ENCODE measurements around the gene SHISA9. TPM values are rescaled to one million over a fixed set of nuclear protein-coding genes. Genes with fewer than 3 reads are reported as not detected.

SHISA9 gene
- polyA plus RNA-seq, 1 donor, result 2.7 TPM

DNA sequence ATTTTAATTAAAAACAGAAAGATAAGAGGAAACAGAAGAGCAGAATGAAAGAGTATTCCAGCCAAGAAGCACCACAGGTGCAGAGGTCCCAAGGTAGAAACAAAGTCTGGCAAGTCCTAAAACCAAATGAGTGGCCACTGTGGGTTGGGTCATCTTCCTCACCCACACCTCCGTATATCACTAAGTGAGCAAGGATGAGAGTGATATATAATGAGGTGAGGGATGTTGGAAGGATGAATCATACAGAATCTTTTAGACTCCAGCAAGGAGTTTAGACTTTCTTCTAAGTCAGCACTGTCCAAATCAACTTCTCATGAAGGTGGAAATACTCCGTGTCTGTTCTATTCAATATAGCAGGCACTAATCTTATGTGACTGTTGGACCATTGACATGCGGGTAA is 70.8 kb downstream of the SHISA9 start:
- Histone ChIP-seq H3K27me3 (ENCODE audit: control insufficient read depth, insufficient read depth, low read length) (no peaks in the 10 kb centered on the region), H3K27ac (ENCODE audit: low read length) (no peak overlapping the region), H3K9me3 (ENCODE audit: control insufficient read depth, low read depth, low read length) (no peaks in the 10 kb centered on the region), H3K4me3 (ENCODE audit: low read length) (no peak overlapping the region), H3K36me3 (ENCODE audit: control insufficient read depth, insufficient read depth, low read length) (no peaks in the 10 kb centered on the region), H3K4me1 (ENCODE audit: control insufficient read depth, insufficient read depth, low read length) (no peaks in the 10 kb centered on the region)
- no CpG with 5 or more reads among the region's 3 CpGs for WGBS (ENCODE audit: insufficient coverage, low lambda C conversion rate)
- DNase-seq, result no peak

DNA sequence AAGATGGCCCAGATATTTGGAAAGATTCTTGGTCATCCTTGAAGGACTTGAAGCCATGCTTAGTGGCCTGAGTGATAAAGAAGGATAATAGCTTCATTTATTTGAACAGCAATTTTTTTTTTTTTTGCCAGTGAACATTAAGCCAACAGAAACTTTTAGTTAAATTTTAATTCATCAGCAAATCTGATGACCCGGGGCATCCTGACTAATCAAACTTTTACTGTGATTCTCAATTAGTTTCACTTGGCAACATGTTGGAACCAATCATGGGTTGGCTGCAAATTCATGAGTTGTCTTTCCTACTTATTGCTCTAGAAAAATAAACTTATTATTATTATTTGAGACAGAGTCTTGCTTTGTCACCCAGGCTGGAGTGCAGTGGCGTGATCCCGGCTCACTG is 74.4 kb downstream of the SHISA9 start:
- Histone ChIP-seq H3K27ac (ENCODE audit: low read length) (no peak overlapping the region), H3K4me3 (ENCODE audit: low read length) (no peak overlapping the region), H3K9me3 (ENCODE audit: control insufficient read depth, low read depth, low read length) (no peaks in the 10 kb centered on the region), H3K27me3 (ENCODE audit: control insufficient read depth, insufficient read depth, low read length) (no peaks in the 10 kb centered on the region), H3K36me3 (ENCODE audit: control insufficient read depth, insufficient read depth, low read length) (no peaks in the 10 kb centered on the region), H3K4me1 (ENCODE audit: control insufficient read depth, insufficient read depth, low read length) (no peaks in the 10 kb centered on the region)
- DNase-seq, result no peak
- 50% methylated on average over 1 of the region's 3 CpGs for WGBS (ENCODE audit: insufficient coverage, low lambda C conversion rate)

DNA sequence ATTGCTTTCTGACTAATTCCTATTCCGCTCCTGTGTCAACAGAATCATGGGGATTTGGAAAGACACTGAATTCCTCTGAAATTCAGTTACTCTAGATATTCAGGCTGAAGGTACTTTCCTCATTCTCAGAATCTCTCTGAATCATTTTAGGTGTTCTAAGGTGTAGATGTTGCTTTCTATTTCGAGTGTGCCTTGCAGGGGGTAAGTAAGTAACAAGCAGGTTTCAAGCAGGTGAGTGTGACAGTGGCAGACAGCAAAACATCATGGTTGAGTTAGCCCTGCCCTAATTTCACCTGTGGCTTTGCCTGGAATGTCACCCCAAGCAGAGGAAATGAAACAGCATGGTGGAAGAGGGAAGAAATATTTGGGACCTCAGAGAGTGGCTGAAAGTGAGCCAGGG is 75.1 kb downstream of the SHISA9 start:
- no peak overlapping the region for H3K4me3 ChIP-seq (ENCODE audit: low read length)
- no peak for DNase-seq
- no CpG with 5 or more reads among the region's 2 CpGs for WGBS (ENCODE audit: insufficient coverage, low lambda C conversion rate)
- no peaks in the 10 kb centered on the region for H3K9me3 ChIP-seq (ENCODE audit: control insufficient read depth, low read depth, low read length)
- no peaks in the 10 kb centered on the region for H3K36me3 ChIP-seq (ENCODE audit: control insufficient read depth, insufficient read depth, low read length)
- no peaks in the 10 kb centered on the region for H3K4me1 ChIP-seq (ENCODE audit: control insufficient read depth, insufficient read depth, low read length)
- no peaks in the 10 kb centered on the region for H3K27me3 ChIP-seq (ENCODE audit: control insufficient read depth, insufficient read depth, low read length)
- no peak overlapping the region for H3K27ac ChIP-seq (ENCODE audit: low read length)

DNA sequence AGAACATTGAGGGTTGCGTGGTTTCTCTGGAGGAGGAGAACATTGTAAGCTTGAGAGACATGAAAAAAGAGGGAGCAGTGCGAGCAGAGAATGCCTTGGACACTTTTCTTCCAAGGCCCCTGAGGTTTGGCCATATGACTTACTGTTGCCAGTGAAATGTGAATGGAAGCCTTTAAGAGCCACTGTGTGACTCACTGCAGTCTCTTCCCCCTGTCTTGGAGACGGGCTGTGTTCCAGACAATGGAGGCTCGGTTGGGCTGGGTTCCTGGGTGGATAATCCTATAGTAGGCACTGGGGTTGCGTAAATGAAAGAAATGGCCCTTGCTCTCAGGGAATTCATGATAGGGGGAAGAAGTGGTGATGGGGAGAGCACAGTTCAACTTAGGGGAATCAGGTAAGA is 75.5 kb downstream of the SHISA9 start:
- DNase-seq, result no peak
- no peak overlapping the region for H3K27ac ChIP-seq (ENCODE audit: low read length)
- no peak overlapping the region for H3K4me3 ChIP-seq (ENCODE audit: low read length)
- H3K36me3 ChIP-seq (ENCODE audit: control insufficient read depth, insufficient read depth, low read length), result no peaks in the 10 kb centered on the region
- no peaks in the 10 kb centered on the region for H3K9me3 ChIP-seq (ENCODE audit: control insufficient read depth, low read depth, low read length)
- no peaks in the 10 kb centered on the region for H3K4me1 ChIP-seq (ENCODE audit: control insufficient read depth, insufficient read depth, low read length)
- WGBS (ENCODE audit: insufficient coverage, low lambda C conversion rate), result 100% methylated on average over 1 of the region's 5 CpGs
- no peaks in the 10 kb centered on the region for H3K27me3 ChIP-seq (ENCODE audit: control insufficient read depth, insufficient read depth, low read length)

DNA sequence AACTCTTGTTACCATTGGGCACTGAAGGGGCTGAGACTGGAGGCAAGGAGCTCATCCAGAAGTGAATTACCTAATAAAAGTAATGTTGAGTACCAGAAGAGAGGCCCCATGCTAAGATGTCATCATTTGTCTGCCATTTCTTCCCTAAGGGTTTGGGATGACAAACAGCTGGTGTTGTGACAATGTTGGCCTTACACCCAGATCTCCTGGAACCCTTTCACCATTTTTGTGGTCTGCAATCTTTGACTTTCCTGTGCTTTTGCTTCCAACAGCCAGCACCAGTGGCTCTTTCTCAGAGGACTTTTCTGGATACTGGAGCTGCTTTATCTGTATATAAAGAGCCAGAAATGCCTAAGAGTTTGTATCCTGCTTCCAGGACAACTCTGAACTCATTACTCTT is 84.1 kb downstream of the SHISA9 start:
- no peaks in the 10 kb centered on the region for H3K4me1 ChIP-seq (ENCODE audit: control insufficient read depth, insufficient read depth, low read length)
- H3K4me3 ChIP-seq (ENCODE audit: low read length), result no peak overlapping the region
- no peaks in the 10 kb centered on the region for H3K36me3 ChIP-seq (ENCODE audit: control insufficient read depth, insufficient read depth, low read length)
- H3K27ac ChIP-seq (ENCODE audit: low read length), result no peak overlapping the region
- H3K27me3 ChIP-seq (ENCODE audit: control insufficient read depth, insufficient read depth, low read length), result no peaks in the 10 kb centered on the region
- no peaks in the 10 kb centered on the region for H3K9me3 ChIP-seq (ENCODE audit: control insufficient read depth, low read depth, low read length)
- DNase-seq, result no peak

DNA sequence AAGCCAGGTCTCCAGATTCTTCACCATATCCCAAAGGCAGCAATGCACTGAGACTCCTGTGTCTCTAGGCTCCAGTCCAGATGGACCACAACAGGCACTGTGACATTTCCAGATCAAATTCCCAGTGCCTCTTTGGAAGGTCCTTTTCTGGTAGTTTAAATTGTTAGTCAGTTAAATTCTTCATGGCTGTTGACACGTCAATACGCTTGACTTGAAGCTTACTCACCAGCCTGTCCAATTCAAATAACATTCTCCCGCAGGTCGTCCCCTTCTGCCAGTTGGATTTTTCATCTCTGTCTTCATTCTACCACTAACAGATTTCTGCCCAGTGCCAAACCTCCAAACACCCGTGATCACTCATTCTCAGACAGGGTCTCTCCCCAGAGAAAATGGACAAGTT is 86.7 kb downstream of the SHISA9 start:
- H3K9me3 ChIP-seq (ENCODE audit: control insufficient read depth, low read depth, low read length), result no peaks in the 10 kb centered on the region
- H3K4me1 ChIP-seq (ENCODE audit: control insufficient read depth, insufficient read depth, low read length), result no peaks in the 10 kb centered on the region
- H3K27me3 ChIP-seq (ENCODE audit: control insufficient read depth, insufficient read depth, low read length), result no peaks in the 10 kb centered on the region
- 84% methylated on average over 3 of the region's 5 CpGs for WGBS (ENCODE audit: insufficient coverage, low lambda C conversion rate)
- no peaks in the 10 kb centered on the region for H3K36me3 ChIP-seq (ENCODE audit: control insufficient read depth, insufficient read depth, low read length)
- DNase-seq, result no peak
- no peak overlapping the region for H3K27ac ChIP-seq (ENCODE audit: low read length)
- no peak overlapping the region for H3K4me3 ChIP-seq (ENCODE audit: low read length)

DNA sequence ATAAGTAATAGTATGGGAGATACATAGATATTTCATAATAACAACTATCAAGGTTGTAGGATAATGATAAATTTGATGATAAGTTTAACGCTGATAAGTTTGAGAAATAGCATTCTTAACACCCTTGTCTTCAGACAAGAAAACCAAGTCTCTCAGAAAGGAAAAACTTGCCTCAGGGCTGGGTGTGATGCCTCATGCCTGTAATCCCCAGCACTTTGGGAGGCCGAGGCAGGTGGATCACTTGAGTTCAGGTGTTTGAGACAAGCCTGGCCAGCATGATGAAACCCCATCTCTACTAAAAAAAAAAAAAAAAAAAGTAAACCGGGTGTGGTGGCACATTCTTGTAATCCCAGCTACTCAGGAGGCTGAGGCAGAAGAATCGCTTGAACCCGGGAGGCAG is 90.7 kb downstream of the SHISA9 start:
- WGBS (ENCODE audit: insufficient coverage, low lambda C conversion rate), result no CpG with 5 or more reads among the region's 5 CpGs
- no peaks in the 10 kb centered on the region for H3K9me3 ChIP-seq (ENCODE audit: control insufficient read depth, low read depth, low read length)
- no peak overlapping the region for H3K4me3 ChIP-seq (ENCODE audit: low read length)
- H3K36me3 ChIP-seq (ENCODE audit: control insufficient read depth, insufficient read depth, low read length), result no peaks in the 10 kb centered on the region
- no peaks in the 10 kb centered on the region for H3K27me3 ChIP-seq (ENCODE audit: control insufficient read depth, insufficient read depth, low read length)
- H3K27ac ChIP-seq (ENCODE audit: low read length), result no peak overlapping the region
- no peak for DNase-seq
- no peaks in the 10 kb centered on the region for H3K4me1 ChIP-seq (ENCODE audit: control insufficient read depth, insufficient read depth, low read length)

DNA sequence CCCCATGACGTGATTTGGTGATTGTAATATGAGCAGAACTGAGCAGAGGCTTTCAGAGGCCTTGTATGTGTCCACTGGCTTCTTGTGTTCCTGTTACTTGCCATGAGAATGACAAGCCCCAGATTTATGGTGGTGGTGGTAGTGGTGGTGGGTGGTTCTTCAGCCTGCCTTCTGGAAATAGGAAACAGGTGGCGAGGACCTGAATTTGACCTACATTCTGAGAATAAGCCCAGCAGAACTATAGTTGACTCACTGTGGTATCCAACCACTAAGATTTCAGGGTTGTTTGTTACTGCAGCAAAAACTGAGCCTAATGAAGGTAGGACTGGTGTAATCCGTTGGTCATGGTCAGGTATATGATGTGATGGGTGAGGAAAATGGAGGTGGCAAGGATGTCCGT is 93.0 kb downstream of the SHISA9 start:
- no peak overlapping the region for H3K4me3 ChIP-seq (ENCODE audit: low read length)
- DNase-seq, result no peak
- H3K36me3 ChIP-seq (ENCODE audit: control insufficient read depth, insufficient read depth, low read length), result no peaks in the 10 kb centered on the region
- no peak overlapping the region for H3K27ac ChIP-seq (ENCODE audit: low read length)
- H3K4me1 ChIP-seq (ENCODE audit: control insufficient read depth, insufficient read depth, low read length), result no peaks in the 10 kb centered on the region
- H3K27me3 ChIP-seq (ENCODE audit: control insufficient read depth, insufficient read depth, low read length), result no peaks in the 10 kb centered on the region
- no CpG with 5 or more reads among the region's 4 CpGs for WGBS (ENCODE audit: insufficient coverage, low lambda C conversion rate)
- no peaks in the 10 kb centered on the region for H3K9me3 ChIP-seq (ENCODE audit: control insufficient read depth, low read depth, low read length)

DNA sequence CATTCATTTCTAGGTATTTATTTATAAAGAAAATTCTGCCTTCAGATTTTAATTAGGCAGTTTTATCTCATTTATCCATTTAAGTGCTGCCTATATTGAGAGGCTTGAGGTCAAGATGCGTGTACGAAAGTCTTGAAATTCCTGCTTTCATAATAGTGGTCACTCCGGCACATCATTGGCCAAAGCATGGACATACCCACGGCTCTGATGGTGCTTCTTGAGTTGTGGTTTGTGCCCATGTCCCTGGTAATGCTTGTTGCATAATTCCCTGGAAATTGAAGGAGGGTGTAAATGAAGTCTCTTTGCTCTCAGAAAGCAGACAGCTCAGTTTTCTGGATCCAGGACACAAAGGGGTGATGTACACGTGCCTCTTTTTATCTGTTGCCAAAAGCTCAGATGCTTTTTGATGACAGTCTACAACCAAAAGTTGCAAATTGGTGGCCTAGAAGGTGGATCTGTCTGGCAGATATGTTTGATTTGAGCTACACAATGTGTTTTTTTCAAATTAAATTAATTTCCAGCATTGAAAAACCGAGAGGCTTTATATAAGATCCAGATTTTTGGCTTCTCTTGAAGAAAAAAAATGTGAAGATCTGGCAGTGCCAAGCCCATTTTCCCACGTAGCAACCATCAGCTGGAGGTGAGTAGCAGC is 94.4 kb downstream of the SHISA9 start:
- no peak for DNase-seq
- H3K4me3 ChIP-seq (ENCODE audit: low read length), result no peak overlapping the region
- H3K4me1 ChIP-seq (ENCODE audit: control insufficient read depth, insufficient read depth, low read length), result no peaks in the 10 kb centered on the region
- no peaks in the 10 kb centered on the region for H3K36me3 ChIP-seq (ENCODE audit: control insufficient read depth, insufficient read depth, low read length)
- H3K9me3 ChIP-seq (ENCODE audit: control insufficient read depth, low read depth, low read length), result no peaks in the 10 kb centered on the region
- H3K27ac ChIP-seq (ENCODE audit: low read length), result no peak overlapping the region
- H3K27me3 ChIP-seq (ENCODE audit: control insufficient read depth, insufficient read depth, low read length), result no peaks in the 10 kb centered on the region
- no CpG with 5 or more reads among the region's 7 CpGs for WGBS (ENCODE audit: insufficient coverage, low lambda C conversion rate)

DNA sequence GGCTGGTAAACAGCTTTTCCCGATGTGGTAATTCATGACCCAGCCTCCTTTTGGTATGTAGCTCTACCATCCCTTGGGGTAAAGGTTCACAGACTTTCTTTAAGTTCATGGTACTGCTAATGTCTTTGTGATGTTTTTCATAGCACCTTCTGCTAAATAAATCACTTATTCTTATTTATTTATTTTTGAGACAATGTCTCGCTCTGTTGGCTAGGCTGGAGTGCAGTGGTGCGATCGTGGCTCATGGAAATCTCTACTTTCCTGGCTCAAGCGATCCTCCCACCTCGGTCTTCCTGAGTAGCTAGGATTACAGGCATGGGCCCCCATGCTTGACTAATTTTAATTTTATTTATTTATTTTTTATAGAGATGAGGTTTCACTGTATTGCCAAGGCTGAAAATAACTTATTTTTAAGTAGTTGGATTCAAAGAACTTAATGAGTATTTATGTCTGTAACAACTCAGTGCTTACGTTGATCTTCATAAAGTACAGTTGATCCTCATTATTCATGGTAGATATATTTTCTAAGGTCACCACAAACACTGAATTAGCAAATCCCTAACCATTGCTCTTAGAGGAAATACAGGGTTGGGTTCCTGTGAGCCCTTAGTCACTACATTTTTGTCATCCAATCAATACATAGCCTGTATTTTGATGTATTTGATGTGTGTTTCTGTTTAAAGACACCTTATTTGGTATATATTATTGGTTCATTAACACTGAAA is 97.1 kb downstream of the SHISA9 start:
- Histone ChIP-seq H3K4me1 (ENCODE audit: control insufficient read depth, insufficient read depth, low read length) (no peaks in the 10 kb centered on the region), H3K36me3 (ENCODE audit: control insufficient read depth, insufficient read depth, low read length) (no peaks in the 10 kb centered on the region), H3K9me3 (ENCODE audit: control insufficient read depth, low read depth, low read length) (no peaks in the 10 kb centered on the region), H3K27me3 (ENCODE audit: control insufficient read depth, insufficient read depth, low read length) (no peaks in the 10 kb centered on the region), H3K27ac (ENCODE audit: low read length) (no peak overlapping the region), H3K4me3 (ENCODE audit: low read length) (no peak overlapping the region)
- no CpG with 5 or more reads among the region's 7 CpGs for WGBS (ENCODE audit: insufficient coverage, low lambda C conversion rate)
- no peak for DNase-seq

DNA sequence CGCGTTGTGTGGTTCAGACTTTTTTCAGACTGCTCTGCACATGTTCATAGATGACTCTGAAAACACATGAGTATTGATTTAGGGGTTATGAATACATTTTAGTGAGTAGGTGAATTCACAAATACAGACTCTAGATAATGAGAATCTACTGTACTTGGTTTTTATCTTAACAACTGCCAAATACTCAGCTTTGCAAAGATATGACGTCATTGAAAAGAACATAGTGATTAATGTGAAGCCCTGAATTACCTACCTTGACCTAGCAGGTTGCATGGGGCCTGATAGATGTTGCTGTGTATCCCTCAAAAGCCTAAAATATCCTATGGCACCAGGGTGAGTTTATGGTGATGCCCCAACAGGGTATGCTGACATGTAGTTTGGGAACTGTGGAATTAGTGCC is 98.0 kb downstream of the SHISA9 start:
- no CpG with 5 or more reads among the region's 3 CpGs for WGBS (ENCODE audit: insufficient coverage, low lambda C conversion rate)
- no peak overlapping the region for H3K27ac ChIP-seq (ENCODE audit: low read length)
- no peak overlapping the region for H3K4me3 ChIP-seq (ENCODE audit: low read length)
- no peaks in the 10 kb centered on the region for H3K4me1 ChIP-seq (ENCODE audit: control insufficient read depth, insufficient read depth, low read length)
- no peaks in the 10 kb centered on the region for H3K36me3 ChIP-seq (ENCODE audit: control insufficient read depth, insufficient read depth, low read length)
- H3K27me3 ChIP-seq (ENCODE audit: control insufficient read depth, insufficient read depth, low read length), result no peaks in the 10 kb centered on the region
- DNase-seq, result no peak
- no peaks in the 10 kb centered on the region for H3K9me3 ChIP-seq (ENCODE audit: control insufficient read depth, low read depth, low read length)

All from large intestine (tissue), 3 donors.